ENCODE results near the gene LGALS9B.
"Not testable (repeated sequence)": the region's sequence is repeated elsewhere in the genome, so short reads cannot be mapped to it uniquely, and the experiment has no call there.

LGALS9B gene

GRCh38 chr17:20401306-20402022, 65.9 kb downstream of the LGALS9B start:
- DNase-seq, result not testable (repeated sequence)

- not testable (repeated sequence) for DNase-seq
Observed at GRCh38 chr17:20400559-20401305, 66.6 kb downstream of the LGALS9B start.
